Subcutaneous adipose tissue (tissue), 4 donors: ENCODE results near the gene ATP1B2. TPM values are rescaled to one million over a fixed set of nuclear protein-coding genes. Genes with fewer than 3 reads are reported as not detected.

Experiments
- CTCF ChIP-seq: fragments of 450-650 bp; IDR thresholded peaks from one replicate; pipeline ENCODE4 v1.5.1; 2016; ENCODE audit warnings: low read depth, mild to moderate bottlenecking, control low read depth, antibody characterized with exemption, moderate library complexity
- total RNA-seq, 4 donors: library from RNA; depleted of rRNA; stranded (reverse); fragments of >200 nt; gene quantifications; one replicate each; pipeline ENCODE4 v1.1.0, GENCODE V29; 2016

ATP1B2 gene
- total RNA-seq, 4 donors from 2014 or later: 0.38 TPM; not detected in 3

- no peak for TF ChIP-seq CTCF
Measured at GRCh38 chr17:7652388-7653356, 1.9 kb downstream of the ATP1B2 start.

- no peak for TF ChIP-seq CTCF
Measured at GRCh38 chr17:7654832-7655540, 4.3 kb downstream of the ATP1B2 start.

GRCh38 chr17:7655541-7655840 lies 4.8 kb downstream of the ATP1B2 start:
- TF ChIP-seq CTCF: no peak

GRCh38 chr17:7656958-7657609 lies 6.4 kb downstream of the ATP1B2 start:
- no peak for TF ChIP-seq CTCF

- no peak for TF ChIP-seq CTCF
Measured at GRCh38 chr17:7667656-7668406, 17.1 kb downstream of the ATP1B2 start.

GRCh38 chr17:7668482-7668881 lies 17.8 kb downstream of the ATP1B2 start:
- TF ChIP-seq CTCF: no peak
